ENCODE data around the gene COCH. TPM values are rescaled to one million over a fixed set of nuclear protein-coding genes. Genes with fewer than 3 reads are reported as not detected.
"Not testable (repeated sequence)": the region's sequence is repeated elsewhere in the genome, so short reads cannot be mapped to it uniquely, and the experiment has no call there.

Gene COCH
- total RNA-seq, 1 donor from 2014 or later: 0.80 TPM

- intact Hi-C loops (cut with micrococcal nuclease): no loop called here
Measured at GRCh38 chr14:30874999-30875787, 834 bp downstream of the COCH start.

- intact Hi-C loops (cut with micrococcal nuclease): no loop called here
Measured at GRCh38 chr14:30875788-30876053, 1.4 kb downstream of the COCH start.

GRCh38 chr14:30876692-30877091 lies 2.3 kb downstream of the COCH start:
- intact Hi-C loops (cut with micrococcal nuclease): no loop called here

GRCh38 chr14:30882431-30882830 lies 8.1 kb downstream of the COCH start:
- intact Hi-C loops (cut with micrococcal nuclease): no loop called here

GRCh38 chr14:30883508-30884294 lies 9.3 kb downstream of the COCH start:
- intact Hi-C loops (cut with micrococcal nuclease): no loop called here

- intact Hi-C loops (cut with micrococcal nuclease): no loop called here
Measured at GRCh38 chr14:30884901-30885300, 10.5 kb downstream of the COCH start.

- intact Hi-C loops (cut with micrococcal nuclease): no loop called here
Measured at GRCh38 chr14:30885840-30886740, 11.7 kb downstream of the COCH start.

GRCh38 chr14:30888480-30889243 lies 14.3 kb downstream of the COCH start:
- intact Hi-C loops (cut with micrococcal nuclease): no loop called here

GRCh38 chr14:30889244-30889594 lies 14.9 kb downstream of the COCH start:
- intact Hi-C loops (cut with micrococcal nuclease): no loop called here

- intact Hi-C loops (cut with micrococcal nuclease): no loop called here
Measured at GRCh38 chr14:30893819-30894218, 19.5 kb downstream of the COCH start.

- intact Hi-C loops (cut with micrococcal nuclease): no loop called here
Measured at GRCh38 chr14:30894923-30895515, 20.7 kb downstream of the COCH start.

- intact Hi-C loops (cut with micrococcal nuclease): no loop called here
Measured at GRCh38 chr14:30896435-30896834, 22.1 kb downstream of the COCH start.

- intact Hi-C loops (cut with micrococcal nuclease): not testable (repeated sequence)
Measured at GRCh38 chr14:30897121-30897520, 22.8 kb downstream of the COCH start.

GRCh38 chr14:30903285-30904124 lies 29.1 kb downstream of the COCH start:
- intact Hi-C loops (cut with micrococcal nuclease): no loop called here

- intact Hi-C loops (cut with micrococcal nuclease): loop anchor here (2.0 kb wide), 1 partner anchor 250 kb away; no protein-coding TSS in a partner anchor
Measured at GRCh38 chr14:30906752-30907658, 32.6 kb downstream of the COCH start.

- intact Hi-C loops (cut with micrococcal nuclease): loop anchor here (2.0 kb wide), 1 partner anchor 251 kb away; no protein-coding TSS in a partner anchor
Measured at GRCh38 chr14:30907659-30908057, 33.3 kb downstream of the COCH start.

- intact Hi-C loops (cut with micrococcal nuclease): no loop called here
Measured at GRCh38 chr14:30908826-30909225, 34.5 kb downstream of the COCH start.

GRCh38 chr14:30914812-30915211 lies 40.5 kb downstream of the COCH start:
- intact Hi-C loops (cut with micrococcal nuclease): no loop called here

- intact Hi-C loops (cut with micrococcal nuclease): no loop called here
Measured at GRCh38 chr14:30915596-30915995, 41.2 kb downstream of the COCH start.
